H1 (cell line): Measurements from ENCODE around the gene PUDP. TPM values are rescaled to one million over a fixed set of nuclear protein-coding genes. Genes with fewer than 3 reads are reported as not detected.
A peak's percentile ranks its signal among the peaks of the same experiment; 100 is the strongest.

Experiments
- CTCF ChIA-PET: fragments of 300-600 bp; sonication (Branson Sonifier 250); formaldehyde crosslinking; loops from one replicate; lab custom pipeline; 2021; ENCODE audit not compliant: partially characterized antibody; lab: Charles Lee
- POLR2A ChIA-PET: fragments of 300-600 bp; sonication (Branson Sonifier 250); formaldehyde crosslinking; loops from one replicate; lab custom pipeline; 2021; ENCODE audit warnings: inconsistent platforms; ENCODE audit not compliant: partially characterized antibody; lab: Charles Lee
- DNase-seq, 2 experiments: peaks; one replicate each; pipeline versions ENCODE4 v3.0.0 to v3.0.0-alpha.2; 2010 to 2022; ENCODE audit warnings: low spot score in 2 of 2, low read depth in 1 of 2, mixed read lengths in 1 of 2
- FAIRE-seq: peaks from 2 replicates; lab custom pipeline; 2011; peaks lifted over from hg19 to GRCh38; lab: Jason Lieb, UNC
- H2AFZ ChIP-seq: 2 replicates; pipeline ENCODE4 v1.8.1; 2012; ENCODE audit warnings: low read length, inconsistent platforms
- H2AK5ac ChIP-seq: 2 replicates; pipeline ENCODE4 v1.6.1; 2013; ENCODE audit warnings: low read depth, low read length
- H2BK120ac ChIP-seq: replicated peaks from 2 replicates; pipeline ENCODE3; 2013; ENCODE audit warnings: low read depth, low read length, inconsistent platforms
- H2BK12ac ChIP-seq: 2 replicates; pipeline ENCODE4 v1.6.1; 2013; ENCODE audit warnings: low read depth, low read length
- H2BK15ac ChIP-seq: 2 replicates; pipeline ENCODE4 v1.6.1; 2013; ENCODE audit warnings: low read length
- H2BK20ac ChIP-seq: 2 replicates; pipeline ENCODE4 v1.6.1; 2013; ENCODE audit warnings: low read length
- H2BK5ac ChIP-seq: 2 replicates; pipeline ENCODE4 v1.6.1; 2013; ENCODE audit warnings: low read depth, low read length
- H3K14ac ChIP-seq: 2 replicates; pipeline ENCODE4 v1.6.1; 2013; ENCODE audit warnings: inconsistent platforms; ENCODE audit not compliant: insufficient read length
- H3K18ac ChIP-seq: 2 replicates; pipeline ENCODE4 v1.6.1; 2013; ENCODE audit warnings: low read length; ENCODE audit errors: extremely low read depth
- H3K23ac ChIP-seq: 2 replicates; pipeline ENCODE4 v1.6.1; 2013; ENCODE audit warnings: inconsistent platforms; ENCODE audit not compliant: insufficient read length
- H3K23me2 ChIP-seq: 2 replicates; pipeline ENCODE4 v1.6.1; 2013; ENCODE audit warnings: low read depth, low read length
- H3K27ac ChIP-seq: 2 replicates; pipeline ENCODE4 v1.6.1; 2011; ENCODE audit warnings: low read depth, low read length, inconsistent platforms
- H3K27me3 ChIP-seq, 4 experiments: replicated peaks in 1 of 4; 1 replicate in 1 of 4; 2 replicates in 3 of 4; pipeline versions ENCODE4 v1.6.1 to v1.8.1; 2011 to 2013; ENCODE audit warnings: low read length in 3 of 4, mild to moderate bottlenecking in 3 of 4, inconsistent platforms in 2 of 4, mixed read lengths in 2 of 4, moderate library complexity in 1 of 4; ENCODE audit not compliant: control insufficient read depth in 3 of 4, insufficient read depth in 3 of 4; ENCODE audit errors: extremely low read depth in 1 of 4
- H3K36me3 ChIP-seq, 4 experiments: 2 replicates each; pipeline versions ENCODE4 v1.6.1 to v1.8.1; 2011 to 2013; ENCODE audit warnings: mild to moderate bottlenecking in 4 of 4, low read length in 3 of 4, moderate library complexity in 2 of 4, control low read depth in 1 of 4, inconsistent platforms in 1 of 4; ENCODE audit not compliant: insufficient read depth in 4 of 4, control insufficient read depth in 2 of 4
- H3K4ac ChIP-seq: replicated peaks from 2 replicates; pipeline ENCODE3; 2013; ENCODE audit warnings: low read length, low read depth, mixed read lengths, inconsistent platforms; ENCODE audit not compliant: insufficient read length
- H3K4me1 ChIP-seq, 4 experiments: replicated peaks in 1 of 4; 1 replicate in 1 of 4; 2 replicates in 3 of 4; pipeline versions ENCODE4 v1.6.1 to v1.8.1; 2011 to 2013; ENCODE audit warnings: low read length in 3 of 4, inconsistent platforms in 2 of 4, mixed read lengths in 1 of 4; ENCODE audit not compliant: insufficient read depth in 4 of 4, control insufficient read depth in 3 of 4
- H3K4me2 ChIP-seq, 2 experiments: 2 replicates each; pipeline versions ENCODE4 v1.6.1 to v1.8.1; 2011 to 2013; ENCODE audit warnings: low read depth in 2 of 2, low read length in 2 of 2, control low read depth in 1 of 2, inconsistent platforms in 1 of 2, mild to moderate bottlenecking in 1 of 2; ENCODE audit not compliant: insufficient read depth in 1 of 2
- H3K4me3 ChIP-seq, 4 experiments: fragments of 200-600, 300-600 bp in 1 of 4; sonication (generic), shearing (Covaris generic), sonication (Bioruptor Twin) in 1 of 4; 2 replicates each; pipeline versions ENCODE4 v1.5.1 to v1.8.1; 2011 to 2016; ENCODE audit warnings: low read length in 4 of 4, low read depth in 3 of 4, control low read depth in 2 of 4, inconsistent platforms in 2 of 4, mild to moderate bottlenecking in 2 of 4, mixed read lengths in 1 of 4, moderate library complexity in 1 of 4; ENCODE audit not compliant: insufficient read depth in 2 of 4; ENCODE audit errors: extremely low read depth in 1 of 4
- H3K56ac ChIP-seq: replicated peaks from 2 replicates; pipeline ENCODE3; 2013; ENCODE audit warnings: low read depth, mild to moderate bottlenecking, mixed read lengths, low read length, inconsistent platforms; ENCODE audit not compliant: insufficient read length
- H3K79me1 ChIP-seq: 2 replicates; pipeline ENCODE4 v1.6.1; 2013; ENCODE audit warnings: low read depth, low read length, control low read depth
- H3K79me2 ChIP-seq, 2 experiments: 2 replicates each; pipeline versions ENCODE4 v1.6.1 to v1.8.1; 2012 to 2013; ENCODE audit warnings: low read length in 2 of 2, mild to moderate bottlenecking in 2 of 2, inconsistent platforms in 1 of 2; ENCODE audit not compliant: insufficient read depth in 2 of 2, control insufficient read depth in 1 of 2
- H3K9ac ChIP-seq, 4 experiments: replicated peaks in 1 of 4; 1 replicate in 1 of 4; 2 replicates in 3 of 4; pipeline versions ENCODE4 v1.6.1 to v1.8.1; 2011 to 2013; ENCODE audit warnings: low read depth in 3 of 4, low read length in 3 of 4, control low read depth in 2 of 4, mild to moderate bottlenecking in 2 of 4, moderate library complexity in 2 of 4, inconsistent platforms in 1 of 4; ENCODE audit errors: extremely low read depth in 1 of 4
- H3K9me3 ChIP-seq, 2 experiments: 2 replicates each; pipeline versions ENCODE4 v1.6.1 to v1.8.1; 2012 to 2013; ENCODE audit warnings: mild to moderate bottlenecking in 2 of 2, moderate library complexity in 2 of 2, control low read depth in 1 of 2, inconsistent platforms in 1 of 2, low read depth in 1 of 2, low read length in 1 of 2, mixed read lengths in 1 of 2; ENCODE audit not compliant: insufficient read depth in 2 of 2
- H4K20me1 ChIP-seq, 2 experiments: replicated peaks in 1 of 2; 2 replicates each; pipeline versions ENCODE3 to v1.8.1; 2011 to 2013; ENCODE audit warnings: inconsistent platforms in 2 of 2, low read length in 2 of 2, mild to moderate bottlenecking in 1 of 2; ENCODE audit not compliant: insufficient read depth in 2 of 2, control insufficient read depth in 1 of 2
- H4K5ac ChIP-seq: 2 replicates; pipeline ENCODE4 v1.6.1; 2013; ENCODE audit warnings: low read length, low read depth, mixed read lengths, inconsistent platforms; ENCODE audit not compliant: insufficient read length
- H4K8ac ChIP-seq: 2 replicates; pipeline ENCODE4 v1.8.0; 2013; ENCODE audit warnings: mild to moderate bottlenecking, moderate library complexity, low read length, inconsistent platforms; ENCODE audit not compliant: insufficient read depth; ENCODE audit errors: extremely low read depth
- H4K91ac ChIP-seq: replicated peaks from 2 replicates; pipeline ENCODE3; 2013; ENCODE audit warnings: low read length, mixed read lengths, inconsistent platforms; ENCODE audit not compliant: insufficient read length
- CTBP2 ChIP-seq: IDR thresholded peaks from 2 replicates; pipeline ENCODE4 v1.7.0; 2011; ENCODE audit warnings: borderline replicate concordance, mild to moderate bottlenecking, moderate library complexity, mixed read lengths, low read length; ENCODE audit not compliant: insufficient read depth, insufficient read length
- NANOG ChIP-seq: IDR thresholded peaks from 2 replicates; pipeline ENCODE4 v1.6.1; 2011; ENCODE audit warnings: low read length, low read depth, mild to moderate bottlenecking, inconsistent platforms; ENCODE audit not compliant: insufficient read depth, poor library complexity, severe bottlenecking
- SP2 ChIP-seq: IDR thresholded peaks from 2 replicates; pipeline ENCODE4 v1.6.1; 2012; ENCODE audit warnings: mild to moderate bottlenecking, low read length, inconsistent platforms
- WGBS, 2 experiments: shearing (Covaris generic) in 1 of 2; methylation state at CpG; one replicate each; pipeline versions ENCODE4 v1.1.6 to v1.1.7; 2013 to 2015; ENCODE audit warnings: low lambda C conversion rate in 2 of 2, mixed read lengths in 2 of 2, inconsistent platforms in 1 of 2, low coverage in 1 of 2, missing lambda C conversion rate in 1 of 2; ENCODE audit not compliant: insufficient replicate concordance in 2 of 2, insufficient coverage in 1 of 2, insufficient read length in 1 of 2; ENCODE audit errors: extremely low coverage in 1 of 2, missing lambda C conversion rate in 1 of 2; 5-methylcytosine and 5-hydroxymethylcytosine counted together
- polyA plus RNA-seq, 7 experiments: library from polyadenylated mRNA; depleted of rRNA in 3 of 7; stranded (reverse) in 5 of 7; unstranded in 2 of 7; fragments of >200 nt in 5 of 7; fragments of 200-250 nt in 2 of 7; gene quantifications; 1 replicate in 5 of 7; 2 replicates in 1 of 7; 4 replicates in 1 of 7; pipeline versions ENCODE4 v1.2.1 to v1.2.3, GENCODE V29; 2011 to 2013; ENCODE audit warnings: missing spikeins in 2 of 7, mixed read lengths in 2 of 7
- total RNA-seq: library from RNA; stranded (reverse); fragmentation: NEBNext Ultra II Directional; extraction: Animal tissue kit (Norgen Biotek cat#: 25700); gene quantifications from 2 replicates; pipeline ENCODE4 v1.2.1, GENCODE V29; 2021
- TF ChIP-seq, protein P1 (sequence below): IDR thresholded peaks from 2 replicates; pipeline ENCODE4 v1.6.1; 2012; ENCODE audit warnings: low read length, inconsistent platforms
- TF ChIP-seq, protein P2 (sequence below), 3 experiments: IDR thresholded peaks; 1 replicate in 2 of 3; 2 replicates in 1 of 3; pipeline versions ENCODE4 v1.5.1 to v1.6.1; 2011; ENCODE audit warnings: low read length in 3 of 3, mild to moderate bottlenecking in 3 of 3, inconsistent platforms in 2 of 3, low read depth in 1 of 3, moderate library complexity in 1 of 3; ENCODE audit not compliant: insufficient read depth in 1 of 3; ENCODE audit errors: control extremely low read depth in 1 of 3

Gene PUDP
- total and polyA plus RNA-seq, 2 of the 8 experiments (the other 6 are each of a cell fraction or from before 2014, with no cell fraction given), result 27.2 to 30.2 TPM

DNA sequence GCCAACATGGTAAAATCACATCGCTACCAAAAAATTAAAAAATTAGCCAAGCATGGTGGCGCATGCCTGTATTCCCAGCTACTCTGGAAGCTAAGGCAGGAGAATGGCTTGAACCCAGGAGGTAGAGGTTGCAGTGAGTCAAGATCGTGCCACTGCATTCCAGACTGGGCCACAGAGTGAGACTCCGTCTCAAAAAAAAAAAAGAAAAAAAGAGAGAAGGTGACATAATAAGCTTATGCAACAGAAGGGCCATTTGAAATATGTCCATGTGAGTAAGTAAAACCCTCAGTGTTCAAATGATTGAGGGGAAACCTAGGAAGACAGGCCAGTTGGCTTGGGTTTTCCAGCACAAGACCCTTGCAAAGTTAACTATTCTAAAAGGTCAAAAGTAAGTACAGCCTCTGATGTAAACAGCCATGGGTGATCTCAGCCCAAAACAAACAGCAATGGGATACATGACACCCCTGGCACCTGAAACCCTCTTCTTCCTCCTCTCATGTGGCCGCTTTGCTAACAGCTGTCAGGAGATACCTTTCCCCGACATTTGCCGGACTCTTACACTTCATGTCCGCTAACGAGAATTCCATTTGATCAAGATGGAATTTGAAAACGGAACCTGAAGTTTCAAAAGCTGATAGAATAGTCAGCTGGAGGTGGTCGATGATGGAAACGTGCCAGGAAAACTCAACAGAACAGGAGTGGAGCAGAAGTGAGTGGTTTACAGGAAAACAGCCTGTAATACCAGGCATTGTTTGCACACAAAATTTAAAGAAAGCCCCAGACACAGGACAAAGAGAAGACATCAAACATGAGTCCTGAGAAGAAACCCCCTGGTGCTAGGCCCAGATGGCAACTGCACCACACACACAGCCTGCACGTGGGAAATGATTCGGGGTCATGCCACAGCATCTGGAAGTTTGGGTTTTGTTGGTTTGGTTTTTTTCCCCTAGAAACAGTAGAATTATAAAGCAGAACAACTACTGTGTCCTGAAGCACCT lies 93.4 kb downstream of the PUDP start:
- ChIA-PET CTCF (no interaction called here), POLR2A (no interaction called here)
- Histone ChIP-seq H3K14ac (no peak overlapping the region), H3K18ac (no peak overlapping the region), H2BK20ac (no peak overlapping the region), H2AFZ (no peak overlapping the region), H3K4me3 (no peak overlapping the region), H3K4ac (no peak overlapping the region), H3K9ac (no peak overlapping the region), H2BK15ac (no peak overlapping the region), H3K4me1 (no peaks in the 10 kb centered on the region; a peak in 1 of 7 replicates), H3K79me1 (no peaks in the 10 kb centered on the region), H2BK12ac (no peak overlapping the region), H4K8ac (no peak overlapping the region), H3K4me2 (no peak overlapping the region), H3K27ac (no peak overlapping the region), H4K5ac (no peak overlapping the region), H3K36me3 (no peaks in the 10 kb centered on the region; a peak in 1 of 8 replicates), H3K79me2 (no peaks in the 10 kb centered on the region), H3K23ac (no peak overlapping the region), H3K56ac (no peak overlapping the region), H3K27me3 (no peaks in the 10 kb centered on the region), H3K9me3 (no peaks in the 10 kb centered on the region), H2AK5ac (no peak overlapping the region), H4K91ac (no peak overlapping the region), H4K20me1 (no peaks in the 10 kb centered on the region), H2BK5ac (no peak overlapping the region), H2BK120ac (no peak overlapping the region), H3K23me2 (no peaks in the 10 kb centered on the region)
- TF ChIP-seq, protein P1, sequence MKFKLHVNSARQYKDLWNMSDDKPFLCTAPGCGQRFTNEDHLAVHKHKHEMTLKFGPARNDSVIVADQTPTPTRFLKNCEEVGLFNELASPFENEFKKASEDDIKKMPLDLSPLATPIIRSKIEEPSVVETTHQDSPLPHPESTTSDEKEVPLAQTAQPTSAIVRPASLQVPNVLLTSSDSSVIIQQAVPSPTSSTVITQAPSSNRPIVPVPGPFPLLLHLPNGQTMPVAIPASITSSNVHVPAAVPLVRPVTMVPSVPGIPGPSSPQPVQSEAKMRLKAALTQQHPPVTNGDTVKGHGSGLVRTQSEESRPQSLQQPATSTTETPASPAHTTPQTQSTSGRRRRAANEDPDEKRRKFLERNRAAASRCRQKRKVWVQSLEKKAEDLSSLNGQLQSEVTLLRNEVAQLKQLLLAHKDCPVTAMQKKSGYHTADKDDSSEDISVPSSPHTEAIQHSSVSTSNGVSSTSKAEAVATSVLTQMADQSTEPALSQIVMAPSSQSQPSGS, result no peak
- TF ChIP-seq SP2, result no peak
- TF ChIP-seq NANOG, result no peak
- TF ChIP-seq, protein P2, sequence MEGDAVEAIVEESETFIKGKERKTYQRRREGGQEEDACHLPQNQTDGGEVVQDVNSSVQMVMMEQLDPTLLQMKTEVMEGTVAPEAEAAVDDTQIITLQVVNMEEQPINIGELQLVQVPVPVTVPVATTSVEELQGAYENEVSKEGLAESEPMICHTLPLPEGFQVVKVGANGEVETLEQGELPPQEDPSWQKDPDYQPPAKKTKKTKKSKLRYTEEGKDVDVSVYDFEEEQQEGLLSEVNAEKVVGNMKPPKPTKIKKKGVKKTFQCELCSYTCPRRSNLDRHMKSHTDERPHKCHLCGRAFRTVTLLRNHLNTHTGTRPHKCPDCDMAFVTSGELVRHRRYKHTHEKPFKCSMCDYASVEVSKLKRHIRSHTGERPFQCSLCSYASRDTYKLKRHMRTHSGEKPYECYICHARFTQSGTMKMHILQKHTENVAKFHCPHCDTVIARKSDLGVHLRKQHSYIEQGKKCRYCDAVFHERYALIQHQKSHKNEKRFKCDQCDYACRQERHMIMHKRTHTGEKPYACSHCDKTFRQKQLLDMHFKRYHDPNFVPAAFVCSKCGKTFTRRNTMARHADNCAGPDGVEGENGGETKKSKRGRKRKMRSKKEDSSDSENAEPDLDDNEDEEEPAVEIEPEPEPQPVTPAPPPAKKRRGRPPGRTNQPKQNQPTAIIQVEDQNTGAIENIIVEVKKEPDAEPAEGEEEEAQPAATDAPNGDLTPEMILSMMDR (IDR thresholded peaks at IDR 0.05; ENCODE audit: control extremely low read depth in 1 of 3, insufficient read depth in 1 of 3, low read depth in 1 of 3, low read length in 3 of 3), result no peak
- no peak for TF ChIP-seq CTBP2
- FAIRE-seq (peak; percentile 75), DNase-seq (no peak)
- 80% methylated on average over 11 of the region's 14 CpGs; no CpG with 5 or more reads in 1 of the 2 experiments for WGBS, 2 experiments
